Transverse colon (tissue), 4 donors: ENCODE measurements around the gene KLF7. TPM values are rescaled to one million over a fixed set of nuclear protein-coding genes. Genes with fewer than 3 reads are reported as not detected.

Source experiments
- DNase-seq: peaks from one replicate; pipeline ENCODE4 v3.0.0-alpha.2; 2019
- H3K27ac ChIP-seq, 4 donors: fragments of 200-600 bp; sonication (generic); 2 replicates each; pipeline ENCODE4 v1.5.1; 2016 to 2018; ENCODE audit warnings: inconsistent platforms in 4 of 4
- H3K27me3 ChIP-seq: fragments of 200-600 bp; sonication (generic); 2 replicates; pipeline ENCODE4 v1.5.1; 2017; ENCODE audit warnings: inconsistent platforms
- H3K36me3 ChIP-seq, 4 donors: fragments of 200-600 bp; sonication (generic); 2 replicates each; pipeline ENCODE4 v1.5.1; 2017 to 2019; ENCODE audit warnings: inconsistent platforms in 4 of 4
- H3K4me1 ChIP-seq, 4 donors: fragments of 200-600 bp; sonication (generic); 2 replicates each; pipeline ENCODE4 v1.5.1; 2017 to 2020; ENCODE audit warnings: inconsistent platforms in 4 of 4
- H3K4me3 ChIP-seq, 4 donors: fragments of 200-600 bp; sonication (generic); 1 replicate in 1 of 4; 2 replicates in 3 of 4; pipeline versions ENCODE4 v1.5.1 to v1.6.1; 2017 to 2019; ENCODE audit warnings: inconsistent platforms in 4 of 4
- H3K9me3 ChIP-seq, 2 donors: fragments of 200-600 bp; sonication (generic); 2 replicates each; pipeline ENCODE4 v1.5.1; 2017 to 2019; ENCODE audit warnings: inconsistent platforms in 2 of 2
- CTCF ChIP-seq, 5 experiments: fragments of 200-600 bp in 3 of 5; fragments of 450-650 bp in 2 of 5; sonication (generic) in 3 of 5; IDR thresholded peaks; 1 replicate in 2 of 5; 2 replicates in 3 of 5; pipeline ENCODE4 v1.5.1; 2016 to 2017; ENCODE audit warnings: antibody characterized with exemption in 5 of 5, inconsistent platforms in 3 of 5, mild to moderate bottlenecking in 2 of 5, moderate library complexity in 1 of 5
- EP300 ChIP-seq: sonication (generic); formaldehyde crosslinking; IDR thresholded peaks from one replicate; pipeline ENCODE4 v1.6.1; 2017; ENCODE audit warnings: antibody characterized with exemption, low read depth
- POLR2A ChIP-seq: fragments of 450-650 bp; IDR thresholded peaks from one replicate; pipeline ENCODE4 v1.6.1; 2016; ENCODE audit warnings: antibody characterized with exemption, mild to moderate bottlenecking, moderate library complexity
- POLR2AphosphoS5 ChIP-seq, 3 donors: sonication (generic); formaldehyde crosslinking; IDR thresholded peaks; one replicate each; pipeline ENCODE4 v1.6.1; 2016; ENCODE audit warnings: antibody characterized with exemption in 3 of 3
- WGBS, 2 donors: methylation state at CpG; one replicate each; pipeline ENCODE4 v1.1.5; 2018; ENCODE audit warnings: low coverage in 1 of 2; 5-methylcytosine and 5-hydroxymethylcytosine counted together
- in situ Hi-C, 4 donors: fragments of 200-750 bp; cut with MboI; loops; one replicate each; pipeline versions ENCODE4 v1.15.0 to v1.15.1; 2017; ENCODE audit warnings: low sequenced_read_pairs in 3 of 4, low pct_ligation_motif_present in 1 of 4, low pct_unique_long_range_greater_than_20kb in 1 of 4
- intact Hi-C: fragments of 100-400 bp; cut with DNase I; formaldehyde crosslinking; loops from one replicate; pipeline ENCODE4 v1.15.1; 2023; ENCODE audit warnings: low total_unique reads
- total RNA-seq, 4 donors: library from RNA; depleted of rRNA; stranded (reverse); fragments of >200 nt; gene quantifications; one replicate each; pipeline ENCODE4 v1.1.0, GENCODE V29; 2016

Gene KLF7
- total RNA-seq, 4 donors from 2014 or later, result 6.2 to 43.4 (median 6.8) TPM

GRCh38 chr2:207090389-207090788 is 75.4 kb downstream of the KLF7 start:
- TF ChIP-seq POLR2A (no peak), EP300 (no peak), CTCF (IDR thresholded peaks at IDR 0.05) (no peak), POLR2AphosphoS5 (IDR thresholded peaks at IDR 0.05) (no peak)
- no peaks in the 10 kb centered on the region for H3K9me3 ChIP-seq
- intact Hi-C loops, result no loop called here
- in situ Hi-C loops, result no loop called here
- no peaks in the 10 kb centered on the region for H3K27me3 ChIP-seq
- DNase-seq, result no peak
- no peak overlapping the region for H3K4me3 ChIP-seq
- H3K27ac ChIP-seq, result no peak overlapping the region
- H3K4me1 ChIP-seq, result peaks cover 0 to 19% (median 8%) of the 10 kb centered on the region in 4 donors
- WGBS, 2 donors, result 66 to 84% methylated on average over 5 of the region's 5 CpGs
- no peaks in the 10 kb centered on the region for H3K36me3 ChIP-seq

GRCh38 chr2:207088839-207089238 is 76.9 kb downstream of the KLF7 start:
- H3K4me1 ChIP-seq, result peaks cover 0 to 19% (median 8%) of the 10 kb centered on the region in 4 donors
- TF ChIP-seq POLR2A (no peak), CTCF (IDR thresholded peaks at IDR 0.05) (no peak), POLR2AphosphoS5 (IDR thresholded peaks at IDR 0.05) (no peak), EP300 (no peak)
- H3K4me3 ChIP-seq, result no peak overlapping the region
- WGBS, 2 donors, result 50 to 62% methylated on average over 3 of the region's 3 CpGs
- intact Hi-C loops (no loop called here), in situ Hi-C loops (no loop called here)
- H3K27me3 ChIP-seq, result no peaks in the 10 kb centered on the region
- DNase-seq, result no peak
- H3K9me3 ChIP-seq, result no peaks in the 10 kb centered on the region
- H3K27ac ChIP-seq, result no peak overlapping the region
- H3K36me3 ChIP-seq, result no peaks in the 10 kb centered on the region

- Histone ChIP-seq H3K9me3 (no peaks in the 10 kb centered on the region), H3K27me3 (no peaks in the 10 kb centered on the region), H3K27ac (no peak overlapping the region), H3K36me3 (no peaks in the 10 kb centered on the region), H3K4me1 (peaks cover 0 to 19% (median 8%) of the 10 kb centered on the region in 4 donors), H3K4me3 (no peak overlapping the region)
- DNase-seq, result no peak
- in situ Hi-C loops, result no loop called here
- 80% methylated on average over 7 of the region's 7 CpGs; no CpG with 5 or more reads in 1 of the 2 donors for WGBS, 2 donors
- intact Hi-C loops, result no loop called here
- TF ChIP-seq POLR2AphosphoS5 (IDR thresholded peaks at IDR 0.05) (no peak), CTCF (IDR thresholded peaks at IDR 0.05) (no peak), EP300 (no peak), POLR2A (no peak)
These were observed 77.5 kb downstream of the KLF7 start for GRCh38 chr2:207088276-207088675.

- H3K9me3 ChIP-seq, result no peaks in the 10 kb centered on the region
- 75 to 87% methylated on average over 7 of the region's 7 CpGs for WGBS, 2 donors
- no peaks in the 10 kb centered on the region for H3K36me3 ChIP-seq
- H3K4me1 ChIP-seq, result peaks cover 0 to 19% (median 8%) of the 10 kb centered on the region in 4 donors
- in situ Hi-C loops (no loop called here), intact Hi-C loops (no loop called here)
- H3K27ac ChIP-seq, result no peak overlapping the region
- no peak for DNase-seq
- TF ChIP-seq CTCF (IDR thresholded peaks at IDR 0.05) (no peak), POLR2A (no peak), EP300 (no peak), POLR2AphosphoS5 (IDR thresholded peaks at IDR 0.05) (no peak)
- H3K4me3 ChIP-seq, result no peak overlapping the region
- no peaks in the 10 kb centered on the region for H3K27me3 ChIP-seq
These were observed 78.5 kb downstream of the KLF7 start for GRCh38 chr2:207087046-207087902.
